DMS53 treated with DMSO at 0.1 percent for 48 hours (cell line): ENCODE data around the gene FMN2.
"Not testable (repeated sequence)": the region's sequence is repeated elsewhere in the genome, so short reads cannot be mapped to it uniquely, and the experiment has no call there.

ENCODE experiments used
- DNase-seq: peaks from one replicate; lab custom pipeline; 2025; ENCODE audit not compliant: unreplicated experiment; lab: John Stamatoyannopoulos, UW

The FMN2 gene

DNA sequence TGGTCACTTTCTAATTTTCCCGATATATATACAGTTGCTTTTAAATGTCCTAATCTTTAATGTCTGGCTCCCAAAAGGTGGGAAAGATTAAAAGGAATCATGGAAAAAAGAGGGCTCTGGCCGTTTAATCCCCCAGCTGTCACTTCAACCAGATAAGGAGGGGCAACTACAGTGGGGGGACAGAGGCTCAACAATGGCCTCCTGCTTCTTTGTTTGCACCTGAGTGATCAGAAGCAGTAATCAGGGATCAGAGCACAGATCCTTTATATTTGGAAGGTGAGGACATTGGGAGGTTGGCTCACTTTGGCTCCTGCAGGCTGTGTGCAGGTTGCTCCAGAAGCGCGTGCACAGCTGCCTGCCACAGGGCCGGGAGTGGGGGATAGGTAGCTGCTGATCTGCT lies 212.8 kb downstream of the FMN2 start:
- no peak for DNase-seq

DNA sequence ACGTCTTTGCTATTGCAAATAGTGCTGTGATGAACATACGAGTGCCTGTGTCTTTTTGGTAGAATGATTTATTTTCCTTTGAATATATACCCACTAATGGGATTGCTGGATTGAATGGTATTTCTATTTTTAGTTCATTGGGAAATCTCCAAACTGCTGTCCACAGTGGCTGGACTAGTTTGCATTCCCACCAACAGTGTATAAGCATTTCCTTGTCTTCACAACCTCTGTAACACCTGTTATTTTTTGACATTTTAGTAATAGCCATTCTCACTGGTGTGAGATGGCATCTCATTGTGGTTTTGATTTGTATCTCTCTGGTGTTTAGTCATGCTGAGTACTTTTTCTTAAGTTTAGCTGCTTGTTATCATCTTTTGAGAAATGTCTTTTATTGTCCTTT lies 215.0 kb downstream of the FMN2 start:
- DNase-seq = no peak

DNA sequence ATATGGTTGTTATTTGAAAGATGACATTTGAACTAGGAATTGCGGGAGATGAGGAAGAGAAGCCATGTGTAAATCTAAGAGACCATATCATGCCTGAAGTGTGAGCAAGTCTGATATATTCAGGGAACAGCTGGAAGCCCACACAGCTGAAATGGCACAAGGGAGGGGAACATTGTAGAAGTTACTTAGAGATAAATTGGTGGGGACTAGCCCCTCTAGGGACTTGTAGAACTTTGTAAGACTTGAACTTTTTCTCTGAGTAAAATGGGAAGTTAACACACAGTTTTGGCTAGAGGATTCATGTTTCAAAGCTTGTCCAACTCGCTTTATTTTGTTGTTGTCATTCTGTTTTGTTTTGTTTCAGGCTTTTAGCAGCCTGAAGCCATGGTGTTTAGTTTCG lies 216.4 kb downstream of the FMN2 start:
- DNase-seq = no peak

DNA sequence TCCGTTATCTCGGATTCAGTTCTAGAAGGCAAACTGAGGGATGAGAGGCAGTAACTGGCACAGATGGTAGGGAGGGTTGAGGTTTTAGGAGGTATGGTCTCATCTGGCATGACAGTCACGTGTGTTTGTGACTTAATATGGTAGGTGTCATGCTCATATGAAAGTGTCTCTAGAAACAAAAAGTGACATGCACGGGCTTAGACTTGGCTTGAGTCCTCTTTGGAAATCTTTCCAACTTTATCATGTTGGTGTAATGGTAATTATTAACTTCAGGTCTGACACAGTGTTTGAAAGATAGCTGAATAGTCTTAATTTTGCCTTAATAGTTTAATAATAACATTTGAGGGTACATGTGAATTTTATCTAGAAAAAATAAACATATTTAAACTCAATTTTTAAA lies 218.1 kb downstream of the FMN2 start:
- DNase-seq = no peak

- no peak for DNase-seq
Measured at GRCh38 chr1:240310226-240310925, 218.7 kb downstream of the FMN2 start.

GRCh38 chr1:240312872-240313271 lies 221.2 kb downstream of the FMN2 start:
- peak; percentile 5 for DNase-seq

- DNase-seq = no peak
Measured at GRCh38 chr1:240314845-240315801, 223.4 kb downstream of the FMN2 start.

DNA sequence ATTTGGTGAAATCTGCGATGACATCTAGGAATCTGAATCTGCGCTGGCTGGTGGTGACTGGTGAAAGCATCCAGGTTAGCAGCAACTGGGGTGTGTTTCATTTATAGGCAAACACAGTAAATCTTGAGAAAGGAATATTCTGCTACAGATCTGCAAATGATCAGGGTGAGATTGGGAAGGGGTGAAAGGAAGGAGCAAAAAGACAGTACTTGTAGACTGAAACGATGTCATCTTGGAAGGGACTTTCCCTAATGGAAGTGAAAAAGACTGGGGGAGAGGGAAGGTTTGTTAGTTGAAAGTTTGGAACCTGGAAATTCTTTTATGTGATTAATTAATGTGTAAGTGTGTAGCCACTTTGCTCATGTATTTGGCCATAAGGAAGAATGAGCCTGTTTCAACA lies 228.3 kb downstream of the FMN2 start:
- no peak for DNase-seq

DNA sequence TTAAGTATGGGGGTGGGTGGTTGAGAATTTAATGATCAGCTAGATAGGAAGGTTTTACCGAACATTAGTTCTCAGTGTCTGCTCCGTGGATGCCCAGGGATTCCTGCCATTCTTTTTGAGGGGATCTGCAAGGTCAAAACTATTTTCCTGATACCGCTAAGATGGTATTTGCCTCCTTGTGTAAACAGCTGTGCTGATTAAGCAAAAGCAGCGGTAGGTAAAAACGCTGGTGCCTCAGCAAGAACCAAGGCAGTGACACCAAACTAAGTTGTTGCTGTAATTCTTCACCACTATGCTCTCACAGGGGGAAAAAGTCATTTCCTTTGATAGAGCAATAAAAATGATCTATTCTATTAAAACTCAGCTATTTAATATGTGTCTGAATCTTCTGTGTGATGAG lies 229.0 kb downstream of the FMN2 start:
- DNase-seq = no peak

DNA sequence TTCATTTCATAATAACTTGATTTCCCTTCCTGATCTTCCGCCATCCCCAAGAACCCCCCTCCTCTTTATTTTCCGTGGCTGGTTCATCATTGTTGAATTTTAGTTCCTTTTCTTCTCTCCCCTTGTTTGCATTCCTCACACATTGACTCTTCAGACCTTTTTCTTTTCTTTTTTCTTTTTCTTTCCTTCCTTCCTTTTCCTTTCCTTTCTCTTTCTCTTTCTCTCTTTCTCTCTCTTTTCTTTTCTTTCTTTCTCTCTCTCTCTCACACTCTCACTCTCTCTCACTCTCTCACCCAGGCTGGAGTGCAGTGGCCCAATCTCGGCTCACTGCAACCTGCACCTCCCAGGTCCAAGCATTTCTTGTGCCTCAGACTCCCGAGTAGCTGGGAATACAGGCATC lies 231.3 kb downstream of the FMN2 start:
- no peak for DNase-seq

DNA sequence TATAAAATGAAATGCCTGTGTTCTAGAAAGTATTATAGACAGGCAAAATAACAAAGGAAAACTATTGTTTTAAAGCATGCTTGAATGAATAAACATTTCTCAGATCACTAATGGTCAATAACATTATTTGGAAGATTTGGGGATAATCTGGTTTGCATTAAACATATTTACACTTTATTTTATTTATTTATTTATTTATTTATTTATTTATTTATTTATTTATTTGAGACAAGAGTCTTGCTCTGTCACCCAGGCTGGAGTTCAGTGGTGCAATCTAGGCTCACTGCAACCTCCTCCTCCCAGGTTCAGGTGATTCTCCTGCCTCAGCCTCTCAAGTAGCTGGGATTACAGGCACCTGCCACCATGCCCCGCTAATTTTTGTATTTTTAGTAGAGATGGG lies 236.7 kb downstream of the FMN2 start:
- DNase-seq = not testable (repeated sequence)

- DNase-seq = no peak
Measured at GRCh38 chr1:240329443-240329842, 237.8 kb downstream of the FMN2 start.

DNA sequence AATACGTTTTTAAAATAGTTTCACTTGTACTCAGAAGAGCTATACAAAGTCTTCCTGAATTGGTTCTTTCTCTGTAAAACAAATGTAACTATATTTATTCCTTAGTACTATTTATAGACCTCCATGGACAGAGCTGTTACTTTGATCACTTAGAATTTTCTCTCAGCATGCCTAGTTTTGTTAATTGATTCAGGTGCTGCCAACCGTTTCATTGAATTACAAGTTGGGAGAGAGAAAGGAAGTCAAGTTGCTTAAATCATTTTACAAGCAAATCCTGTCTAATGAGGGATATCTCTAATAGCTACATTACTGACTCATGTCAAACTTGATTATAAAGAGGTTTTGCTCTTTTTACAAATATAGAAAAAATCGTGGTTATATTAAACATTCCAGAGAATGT lies 241.0 kb downstream of the FMN2 start:
- DNase-seq = no peak

- no peak for DNase-seq
Measured at GRCh38 chr1:240337781-240338180, 246.1 kb downstream of the FMN2 start.

GRCh38 chr1:240338837-240339236 lies 247.2 kb downstream of the FMN2 start:
- no peak for DNase-seq

DNA sequence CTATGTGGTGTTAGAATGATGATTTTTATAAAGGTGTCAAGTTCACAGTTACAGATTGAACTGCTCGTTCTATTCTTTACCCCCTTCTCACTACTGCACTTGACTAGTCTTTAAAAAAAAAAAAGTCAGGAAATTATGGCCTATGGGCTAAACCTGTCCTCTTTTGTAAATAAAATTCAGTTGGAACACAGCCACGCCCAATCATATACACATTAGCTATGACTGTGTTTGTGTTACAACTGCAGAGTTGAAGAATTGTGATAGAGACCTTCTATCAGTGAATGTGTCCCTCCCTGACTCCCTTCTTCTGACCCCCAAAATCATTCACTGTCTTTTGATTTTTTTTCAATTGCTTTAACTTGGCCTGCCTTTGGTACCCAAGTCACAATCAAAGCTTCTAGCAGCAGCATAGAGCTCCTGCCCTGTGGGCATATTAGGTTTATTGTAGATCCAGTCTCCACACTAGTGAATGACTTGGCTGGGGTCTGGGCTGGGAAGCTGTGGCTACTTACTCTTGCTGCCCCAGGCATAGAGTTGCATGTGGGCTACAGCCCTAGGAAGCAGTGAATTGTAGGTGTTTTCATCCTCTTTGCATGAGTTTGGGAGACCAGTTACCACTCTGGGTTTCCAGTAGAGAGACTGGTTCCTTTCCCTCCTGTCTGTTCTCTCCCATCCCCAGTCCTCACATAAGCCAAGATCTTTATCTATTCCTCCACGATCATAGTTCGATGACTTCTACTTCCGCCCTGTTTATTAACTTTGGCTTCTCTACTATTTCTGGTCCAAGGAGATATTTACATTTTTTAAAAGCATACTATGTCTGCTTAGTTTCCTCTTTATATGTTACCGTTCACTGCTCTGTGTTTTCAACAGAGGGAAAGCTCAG lies 249.9 kb downstream of the FMN2 start:
- DNase-seq = no peak

- DNase-seq = no peak
Measured at GRCh38 chr1:240342251-240342625, 250.6 kb downstream of the FMN2 start.

GRCh38 chr1:240343045-240343444 lies 251.4 kb downstream of the FMN2 start:
- no peak for DNase-seq

GRCh38 chr1:240343966-240344365 lies 252.3 kb downstream of the FMN2 start:
- no peak for DNase-seq

GRCh38 chr1:240344918-240345317 lies 253.2 kb downstream of the FMN2 start:
- DNase-seq = no peak

DNA sequence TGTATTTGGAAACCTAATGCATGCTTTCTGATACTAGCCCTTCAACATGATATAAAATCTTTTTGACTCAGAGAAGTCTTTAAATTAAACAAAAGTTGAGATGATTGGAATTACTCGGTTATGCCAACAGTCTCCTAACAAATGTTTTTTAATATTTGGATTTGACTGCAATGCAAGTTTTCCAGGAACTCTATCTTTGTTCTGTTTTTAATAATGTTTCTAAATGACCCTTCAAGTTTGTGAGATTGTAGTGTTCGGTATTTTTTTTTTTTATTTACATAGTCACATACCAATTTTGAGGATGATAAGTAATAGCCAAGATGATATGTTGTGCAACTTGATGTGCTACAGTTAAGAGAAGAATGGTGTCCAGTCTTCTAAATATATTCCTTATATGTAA lies 258.0 kb downstream of the FMN2 start:
- DNase-seq = no peak
